CD4-positive, alpha-beta T cell treated with Interleukin-2 at 100 ng/mL for 4 hours (primary cell): Measurements from ENCODE around the gene ATRN.
"Not testable (repeated sequence)": the region's sequence is repeated elsewhere in the genome, so short reads cannot be mapped to it uniquely, and the experiment has no call there.

Source experiments
- DNase-seq: peaks from one replicate; pipeline ENCODE4 v3.0.0-alpha.2; 2020; ENCODE audit warnings: low spot score

ATRN gene

DNA sequence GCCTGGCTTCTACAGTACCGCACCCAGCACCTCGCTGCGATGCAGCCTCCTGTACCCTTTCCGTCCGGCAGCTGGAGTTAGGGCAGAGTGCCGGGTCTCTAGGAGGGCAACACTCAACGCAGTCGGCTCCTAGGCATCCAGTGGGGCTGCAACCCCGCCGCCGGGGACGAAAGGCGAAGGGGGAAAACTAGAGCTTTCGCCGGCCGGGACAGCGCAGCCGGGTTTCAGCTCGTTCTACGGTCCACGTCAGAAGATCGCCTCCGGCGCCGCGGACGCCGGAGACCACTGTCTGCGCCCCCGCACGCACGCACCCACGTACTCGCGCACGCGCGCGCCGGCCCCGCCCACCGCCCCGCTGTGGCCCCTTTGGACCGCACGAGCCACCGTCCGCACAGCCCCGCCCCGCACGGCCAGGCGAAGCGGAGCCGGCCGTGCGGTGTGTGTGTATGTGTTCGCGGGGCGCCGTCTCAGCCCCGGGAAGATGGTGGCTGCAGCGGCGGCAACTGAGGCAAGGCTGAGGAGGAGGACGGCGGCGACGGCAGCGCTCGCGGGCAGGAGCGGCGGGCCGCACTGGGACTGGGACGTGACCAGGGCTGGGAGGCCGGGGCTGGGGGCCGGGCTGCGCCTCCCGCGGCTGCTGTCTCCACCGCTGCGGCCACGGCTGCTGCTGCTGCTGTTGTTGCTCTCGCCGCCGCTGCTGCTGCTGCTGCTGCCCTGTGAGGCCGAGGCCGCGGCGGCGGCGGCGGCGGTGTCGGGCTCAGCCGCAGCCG is at the start of gene ATRN:
Gene ATRN, plus strand, starts transcription at position 392 of the 770 bp plus-strand sequence. Its CDS starts 90 bp downstream, at position 482.
- DNase-seq = peak; percentile 89

DNA sequence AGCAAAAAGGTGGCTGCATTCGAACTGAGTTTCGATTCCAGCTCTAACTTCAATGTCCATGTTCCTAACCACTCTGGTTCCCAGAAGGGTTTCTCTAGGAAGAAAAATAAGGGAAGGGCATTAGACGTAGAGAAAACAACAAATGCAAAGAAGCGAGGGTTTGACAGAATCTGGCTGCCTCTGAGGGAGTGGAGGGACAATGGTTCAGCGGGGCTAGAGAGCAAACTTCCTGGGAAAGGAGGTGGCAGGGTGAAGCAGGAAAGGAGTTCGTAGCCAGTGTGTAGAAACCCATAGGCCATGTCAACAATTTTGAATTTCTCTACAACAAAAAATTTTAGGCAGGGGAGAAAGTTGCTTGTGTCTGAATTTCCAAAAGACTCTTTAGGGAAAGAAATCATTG is 48.8 kb upstream of the ATRN start:
- DNase-seq = no peak

- DNase-seq = no peak
These were observed 47.7 kb upstream of the ATRN start for GRCh38 chr20:3423126-3423525.

- DNase-seq = not testable (repeated sequence)
These were observed 44.1 kb upstream of the ATRN start for GRCh38 chr20:3426766-3427165.

- DNase-seq = no peak
These were observed 40.3 kb upstream of the ATRN start for GRCh38 chr20:3430376-3431069.

- no peak for DNase-seq
These were observed 39.7 kb upstream of the ATRN start for GRCh38 chr20:3431109-3431508.

DNA sequence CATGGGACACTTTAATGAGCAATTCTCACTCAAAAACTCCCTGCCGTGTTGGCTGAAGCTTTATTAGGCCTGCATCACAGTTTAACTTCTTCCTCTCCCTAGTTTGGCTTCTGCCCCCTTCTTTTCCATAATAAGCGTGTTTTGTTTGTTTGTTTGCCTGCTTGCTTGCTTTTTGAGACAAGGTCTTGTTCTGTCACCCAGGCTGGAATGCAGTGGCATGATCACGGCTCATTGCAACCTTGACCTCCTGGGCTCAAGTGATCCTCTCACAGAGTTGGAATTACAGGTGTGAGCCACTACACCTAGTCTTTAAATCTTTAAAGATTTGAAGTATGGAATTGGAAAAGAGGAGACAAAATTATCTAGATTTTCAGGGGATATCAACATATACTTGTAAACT is 38.0 kb upstream of the ATRN start:
- no peak for DNase-seq

- DNase-seq = no peak
These were observed 37.1 kb upstream of the ATRN start for GRCh38 chr20:3433744-3434143.

GRCh38 chr20:3434232-3434631 is 36.6 kb upstream of the ATRN start:
- no peak for DNase-seq

DNA sequence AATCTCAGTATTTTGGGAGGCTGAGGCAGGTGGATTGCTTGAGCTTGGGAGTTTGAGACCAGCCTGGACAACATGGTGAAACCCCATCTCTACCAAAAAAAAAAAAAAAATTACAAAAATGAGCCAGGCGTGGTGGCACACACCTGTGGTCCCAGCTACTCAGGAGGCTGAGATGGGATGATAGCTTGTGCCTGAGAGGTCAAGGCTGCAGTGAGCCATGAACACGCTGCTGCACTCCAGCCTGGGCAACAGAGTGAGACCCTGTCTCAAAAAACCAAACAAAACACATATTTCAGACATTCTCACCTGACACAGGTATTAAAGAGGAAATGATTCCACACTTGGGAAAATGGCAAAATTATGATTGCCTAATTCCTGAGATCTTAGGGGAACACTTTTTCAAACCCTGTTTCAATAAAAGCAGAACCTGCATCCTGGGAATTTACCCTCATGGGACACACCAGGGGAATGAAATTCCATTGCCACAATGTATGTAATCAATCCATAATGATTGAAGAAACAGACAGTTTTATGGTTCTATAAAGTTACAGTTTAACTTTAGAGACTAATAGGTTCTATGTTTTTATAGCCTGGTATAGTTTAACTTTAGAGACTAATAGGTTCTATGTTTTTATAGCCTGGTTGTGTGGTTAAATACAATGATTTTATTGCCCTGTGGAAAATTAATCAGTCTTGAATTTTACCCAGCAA is 33.8 kb upstream of the ATRN start:
- no peak for DNase-seq

GRCh38 chr20:3446779-3447178 is 24.0 kb upstream of the ATRN start:
- DNase-seq = no peak

- no peak for DNase-seq
These were observed 23.5 kb upstream of the ATRN start for GRCh38 chr20:3447321-3447720.

DNA sequence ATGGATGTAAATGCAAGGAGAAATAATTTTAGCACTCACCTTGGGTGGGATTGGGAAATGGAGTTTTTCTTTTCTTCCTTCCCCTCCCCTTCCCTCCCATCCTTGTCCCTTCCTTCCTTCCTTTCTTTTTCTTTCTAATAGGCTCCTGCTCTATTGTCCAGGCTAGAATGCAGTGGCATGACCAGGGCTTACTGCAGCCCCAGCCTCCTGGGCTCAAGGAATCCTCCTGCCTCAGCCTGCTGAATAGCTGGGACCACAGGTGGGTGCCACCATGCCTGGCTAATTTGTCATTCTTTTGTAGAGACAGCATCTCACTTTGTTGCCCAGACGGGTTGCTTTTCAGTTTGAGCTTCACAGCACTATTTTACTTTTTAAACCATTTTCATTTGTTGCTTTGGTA is 21.5 kb upstream of the ATRN start:
- DNase-seq = no peak

DNA sequence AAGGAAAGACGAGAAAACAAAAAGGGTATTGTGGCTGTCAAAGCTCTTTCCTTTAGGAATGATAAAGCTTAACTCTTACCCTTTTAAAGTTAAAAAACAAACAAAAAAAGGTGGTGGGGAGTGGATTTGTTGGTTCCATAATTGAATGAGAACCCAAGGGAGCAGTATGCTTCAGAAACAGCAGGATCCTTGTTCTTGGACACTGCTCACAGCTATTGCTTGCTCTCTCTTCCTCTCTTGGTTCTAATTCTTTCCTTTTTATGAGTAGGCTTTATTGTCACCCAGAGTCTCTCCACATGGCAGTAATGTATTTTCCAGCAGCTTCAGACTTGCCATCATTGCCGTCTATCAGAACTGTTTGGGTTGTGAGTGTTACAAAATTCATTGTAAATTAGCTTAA is 18.7 kb upstream of the ATRN start:
- DNase-seq = no peak

DNA sequence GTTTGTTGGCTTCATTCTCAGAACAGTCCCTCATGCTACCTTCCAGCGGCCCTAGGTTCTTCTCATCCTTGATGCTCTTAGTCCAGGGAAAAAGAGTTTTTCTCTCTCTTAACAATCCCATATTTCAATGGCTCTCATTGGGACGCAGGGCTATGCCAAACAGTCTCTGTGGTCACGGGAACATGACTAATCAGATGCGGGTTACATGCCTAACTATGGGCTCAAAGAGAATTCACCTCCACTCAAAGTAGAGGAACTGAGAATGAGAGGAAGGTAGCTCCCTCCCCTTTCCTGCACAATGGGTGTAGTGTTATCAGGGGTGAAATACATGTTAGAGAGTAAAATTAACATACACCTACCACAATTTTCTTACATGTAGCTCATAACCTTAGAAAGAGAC is 18.1 kb upstream of the ATRN start:
- DNase-seq = no peak

- DNase-seq = no peak
These were observed 16.0 kb upstream of the ATRN start for GRCh38 chr20:3454831-3455230.

DNA sequence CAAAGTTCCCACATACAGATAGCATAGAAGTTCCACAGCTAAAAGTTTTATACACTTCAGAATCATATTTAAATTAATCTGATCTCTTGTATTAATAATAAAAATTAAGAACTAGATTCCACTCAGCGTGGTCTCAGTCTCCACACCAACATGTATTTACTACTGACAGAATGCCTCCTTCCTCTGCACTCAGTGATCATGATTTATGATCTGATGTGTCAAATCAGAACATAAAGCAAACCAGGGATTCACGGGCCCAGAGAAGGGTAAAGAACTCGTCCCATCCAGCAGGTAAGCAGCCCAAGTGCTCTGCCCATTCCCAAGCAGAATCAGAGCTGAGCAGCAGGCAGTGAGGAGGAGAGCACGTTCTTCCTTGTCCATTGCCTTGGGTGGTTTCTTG is 14.2 kb upstream of the ATRN start:
- no peak for DNase-seq

- no peak for DNase-seq
These were observed 10.9 kb upstream of the ATRN start for GRCh38 chr20:3459881-3460307.

GRCh38 chr20:3461211-3461771 is 9.5 kb upstream of the ATRN start:
- no peak for DNase-seq

- DNase-seq = no peak
These were observed 8.7 kb upstream of the ATRN start for GRCh38 chr20:3461911-3462677.

DNA sequence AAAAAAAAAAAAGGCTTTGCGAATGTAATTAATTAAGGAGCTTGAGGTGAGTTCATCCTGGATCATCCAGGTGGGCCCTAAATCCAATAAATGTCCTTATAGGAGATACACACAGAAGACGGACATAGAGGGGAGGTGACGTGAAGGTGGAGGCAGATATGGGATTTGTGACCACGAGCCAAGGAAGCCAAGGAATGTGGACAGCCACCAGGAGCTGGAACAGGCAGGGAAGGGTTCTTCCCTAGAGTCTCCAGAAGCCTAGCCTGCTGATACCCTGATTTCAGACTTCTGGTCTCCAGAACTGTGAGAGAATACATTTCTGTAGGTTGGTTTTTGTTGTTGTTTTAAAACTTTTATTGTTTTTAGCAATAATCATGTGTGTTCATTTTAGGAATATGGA is 6.7 kb upstream of the ATRN start:
- no peak for DNase-seq

DNA sequence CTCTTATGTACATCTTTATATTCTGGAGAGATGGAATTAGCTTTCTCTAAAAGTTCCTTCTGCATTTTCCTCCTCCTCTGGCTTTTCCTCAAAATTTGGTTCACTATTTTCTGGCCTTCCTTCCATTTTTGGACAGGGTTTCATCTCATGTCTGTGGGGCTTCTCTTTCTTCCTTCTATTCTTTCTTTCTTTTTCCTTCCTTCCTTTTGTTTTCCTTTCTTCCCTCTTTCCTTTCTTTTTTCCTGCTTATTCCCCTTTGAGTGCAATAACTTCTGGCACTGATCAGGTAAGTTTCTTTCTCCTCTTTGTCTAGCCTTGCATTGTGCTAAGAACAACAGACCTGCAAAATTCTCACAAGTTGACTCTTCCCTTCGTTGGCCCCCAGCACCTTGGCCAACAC is 5.5 kb upstream of the ATRN start:
- no peak for DNase-seq
